ENCODE data around the gene SNRNP25.
"Not testable (repeated sequence)": the region's sequence is repeated elsewhere in the genome, so short reads cannot be mapped to it uniquely, and the experiment has no call there.

The SNRNP25 gene

DNA sequence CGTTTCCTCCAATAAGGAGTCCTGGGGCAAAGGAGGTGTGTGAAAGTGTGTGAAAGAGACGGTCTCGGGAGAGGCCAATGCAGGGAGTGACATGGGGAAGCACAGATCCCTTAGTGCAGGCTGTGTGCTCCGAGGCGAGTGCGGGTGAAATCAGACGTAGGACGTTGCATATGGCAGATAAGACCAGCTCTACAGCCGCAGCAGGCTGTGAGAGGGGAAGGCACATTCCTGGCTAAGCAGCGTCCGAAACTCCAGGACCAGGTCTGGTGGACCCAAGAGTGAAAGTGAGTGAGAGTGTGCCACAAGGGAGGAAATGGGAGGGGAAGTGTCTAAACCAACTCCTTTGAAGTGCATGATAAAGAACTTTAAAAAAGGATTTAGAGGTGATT is 11.6 kb upstream of the SNRNP25 start:
- no peak for DNase-seq (ENCODE audit: low spot score)

DNA sequence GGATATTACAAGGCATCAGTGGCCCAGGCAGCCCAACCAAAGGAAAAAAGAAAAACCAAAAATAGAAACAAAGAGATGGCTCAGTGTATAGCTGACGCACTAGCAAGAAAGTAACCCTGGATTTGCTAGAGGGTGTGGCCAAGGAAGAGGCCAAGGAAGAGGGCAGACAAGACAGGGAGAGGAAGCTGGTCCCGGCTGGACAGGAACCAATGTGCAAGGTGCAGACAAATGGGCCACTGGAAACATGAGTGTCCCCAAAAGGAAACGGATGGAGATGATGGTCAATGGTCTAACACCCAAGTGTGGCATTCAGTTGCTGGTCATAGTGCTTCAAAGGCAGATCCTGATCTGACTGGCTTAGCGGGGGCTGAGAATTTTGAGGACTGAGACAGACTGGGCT is 10.9 kb upstream of the SNRNP25 start:
- DNase-seq (ENCODE audit: low spot score) = no peak

DNA sequence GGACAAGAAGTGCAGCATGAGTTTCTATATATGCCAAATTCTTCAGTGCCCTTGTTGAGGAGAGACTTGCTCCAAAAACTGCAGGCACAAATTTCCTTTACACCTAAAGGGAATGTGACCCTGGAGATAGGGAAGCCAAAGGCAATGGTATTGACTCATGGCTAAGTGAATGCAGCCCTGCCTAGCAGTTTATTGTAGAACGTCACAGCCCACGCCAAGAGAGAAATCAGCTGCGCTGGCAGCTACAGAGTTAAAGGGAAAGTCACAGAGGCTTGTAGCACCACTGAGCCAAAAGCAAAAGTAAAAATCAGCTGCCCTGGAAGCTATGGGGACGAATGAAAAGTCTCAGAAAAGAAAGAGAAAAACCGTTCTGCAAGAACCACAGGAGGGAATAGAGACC is 10.3 kb upstream of the SNRNP25 start:
- no peak for DNase-seq (ENCODE audit: low spot score)

DNA sequence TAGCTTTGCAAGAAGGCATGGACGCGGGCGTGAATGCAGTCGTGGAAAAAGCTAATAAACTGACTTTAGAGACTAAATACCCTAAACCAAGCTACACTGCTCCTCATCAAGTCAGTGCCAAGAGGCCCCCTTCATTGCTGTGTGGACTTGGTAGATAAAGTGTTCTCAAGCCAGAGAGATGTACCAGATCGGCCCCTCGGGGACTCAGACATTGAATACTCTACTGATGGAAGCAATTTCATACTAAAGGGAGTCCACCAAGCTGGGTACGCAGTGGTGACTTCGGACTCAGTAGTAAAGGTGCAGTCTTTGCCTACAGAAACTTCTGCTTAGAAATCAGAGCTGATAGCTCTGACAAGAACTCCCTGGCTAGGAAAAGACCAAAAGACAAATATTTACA is 9.0 kb upstream of the SNRNP25 start:
- DNase-seq (ENCODE audit: low spot score) = no peak

DNA sequence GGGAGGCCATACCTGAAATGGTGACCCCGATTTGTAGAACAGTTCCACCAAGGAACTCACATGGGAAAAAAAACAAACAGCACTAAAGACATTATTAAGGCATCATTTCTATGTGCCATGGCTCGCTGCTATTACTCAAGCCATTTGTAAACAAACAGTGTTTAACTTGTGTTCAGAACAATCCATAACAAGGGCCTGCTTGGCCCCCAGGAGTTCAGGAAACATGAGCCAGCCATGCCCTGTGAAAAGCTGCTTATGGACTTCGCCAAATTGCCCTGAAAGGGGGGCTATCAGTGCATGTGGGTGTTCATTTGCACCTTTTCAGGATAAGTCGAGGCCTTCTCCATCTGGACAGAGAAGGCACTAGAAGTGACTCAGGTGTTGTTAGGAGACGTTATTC is 8.2 kb upstream of the SNRNP25 start:
- DNase-seq (ENCODE audit: low spot score) = no peak

DNA sequence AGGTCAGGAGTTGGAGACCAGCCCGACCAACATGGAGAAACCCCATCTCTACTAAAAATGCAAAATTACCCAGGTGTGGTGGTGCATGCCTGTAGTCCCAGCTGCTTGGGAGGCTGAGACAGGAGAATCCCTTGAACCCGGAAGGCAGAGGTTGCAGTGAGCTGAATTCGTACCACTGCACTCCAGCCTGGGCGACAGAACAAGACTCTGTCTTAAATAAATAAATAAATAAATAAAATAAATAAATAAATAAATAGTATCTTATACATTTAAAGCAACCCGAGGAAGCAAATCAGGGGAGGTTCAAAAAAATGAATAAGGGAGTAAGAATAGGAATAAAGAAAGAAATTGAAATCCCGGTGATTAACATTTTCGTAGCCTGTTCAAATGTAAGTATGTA is 7.1 kb upstream of the SNRNP25 start:
- DNase-seq (ENCODE audit: low spot score) = not testable (repeated sequence)

DNA sequence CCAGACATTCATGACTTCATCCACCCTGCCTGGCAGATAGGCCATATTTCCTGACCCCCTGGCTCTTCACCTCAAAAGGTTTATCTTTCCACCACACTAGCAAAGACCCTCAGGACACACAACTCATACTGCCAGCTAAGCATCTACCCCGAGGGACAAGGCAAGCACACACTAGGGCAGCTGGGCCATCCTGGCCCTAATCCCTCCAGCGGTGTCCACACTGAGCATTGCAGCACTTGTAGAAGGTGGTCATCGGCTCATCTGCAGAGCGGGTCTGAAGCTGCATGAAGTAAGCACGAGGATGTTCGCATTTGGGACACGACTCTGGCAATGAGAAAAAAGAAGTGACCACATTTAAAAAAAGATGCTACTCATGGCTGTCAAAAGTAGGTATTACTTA is 6.4 kb upstream of the SNRNP25 start:
- no peak for DNase-seq (ENCODE audit: low spot score)

DNA sequence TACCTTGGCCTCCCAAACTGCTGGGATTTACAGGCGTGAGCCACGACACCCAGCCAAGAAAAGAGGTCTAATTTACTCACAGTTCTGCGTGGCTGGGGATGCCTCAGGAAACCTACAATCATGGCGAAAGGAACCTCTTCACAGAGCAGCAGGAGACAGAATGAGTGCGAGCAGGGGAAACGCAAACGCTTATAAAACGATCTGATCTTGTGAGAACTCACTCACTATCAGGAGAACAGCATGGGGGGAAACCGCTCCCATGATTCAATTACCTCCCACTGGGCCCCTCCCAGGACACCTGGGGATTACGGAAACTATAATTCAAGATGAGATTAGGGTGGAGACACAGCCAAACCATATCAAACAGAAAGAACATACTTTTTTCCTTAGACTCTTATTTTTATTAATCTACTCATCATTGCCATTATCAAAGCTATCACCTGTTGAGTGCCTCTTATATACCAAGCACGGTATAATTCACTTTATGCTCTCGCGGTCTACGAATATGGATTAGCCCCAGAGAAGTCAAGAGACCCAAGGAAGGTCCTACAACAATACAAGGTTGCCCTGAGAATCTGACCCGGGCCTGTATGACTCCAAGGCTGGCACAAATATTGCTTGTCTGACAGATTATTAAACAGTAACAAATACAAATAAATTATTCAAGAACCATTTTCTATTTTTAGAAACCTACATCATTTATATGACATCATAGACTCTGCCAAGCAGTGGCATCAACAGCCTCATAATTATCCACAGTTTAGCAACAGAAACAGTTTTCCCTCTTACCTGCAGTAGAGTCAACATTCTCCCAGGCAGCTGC is 2.6 kb upstream of the SNRNP25 start:
- peak; percentile 25 for DNase-seq (ENCODE audit: low spot score)

DNA sequence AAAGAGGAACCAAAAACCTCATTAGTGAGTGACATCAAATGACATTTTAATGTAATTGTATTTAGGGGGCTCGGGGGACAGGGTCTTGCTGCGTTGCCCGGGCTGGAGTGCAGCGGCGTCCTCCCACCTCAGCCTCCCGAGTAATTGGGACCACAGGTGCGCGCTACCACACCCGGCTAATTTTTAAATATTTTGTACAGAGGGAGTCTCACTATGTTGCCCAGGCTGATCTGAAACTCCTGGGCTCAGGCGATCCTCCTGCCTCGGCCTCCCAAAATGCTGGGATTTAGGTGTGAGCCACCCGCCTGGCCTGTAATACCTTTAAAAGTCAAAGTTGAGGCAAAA is 581 bp downstream of the SNRNP25 start:
- no peak for DNase-seq (ENCODE audit: low spot score)

DNA sequence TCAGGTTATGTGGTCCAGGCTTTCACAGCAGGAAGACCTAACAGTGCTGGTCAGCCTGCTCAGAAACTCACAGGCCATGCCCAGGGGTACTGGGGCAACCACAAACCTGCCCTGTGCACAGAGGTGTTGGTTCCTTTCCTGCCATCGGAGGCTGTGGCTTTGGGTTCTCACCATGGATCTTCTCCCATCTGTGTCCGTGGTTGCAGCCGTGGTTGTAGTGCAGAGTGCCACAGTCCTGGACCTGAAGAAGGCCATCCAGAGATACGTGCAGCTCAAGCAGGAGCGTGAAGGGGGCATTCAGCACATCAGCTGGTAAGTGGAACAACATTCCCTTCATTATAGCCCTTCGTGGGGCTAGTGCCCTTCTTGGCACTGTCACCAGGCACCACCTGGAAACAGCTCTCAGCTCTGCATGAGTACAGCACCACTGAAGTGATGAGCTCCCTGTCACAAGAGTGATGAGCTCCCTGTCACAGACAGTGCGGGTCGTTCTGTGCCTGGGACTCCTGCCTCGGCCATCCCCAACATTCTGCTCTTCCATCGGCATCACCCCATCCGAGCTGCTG is 2.0 kb downstream of the SNRNP25 start:
- DNase-seq (ENCODE audit: low spot score) = no peak

DNA sequence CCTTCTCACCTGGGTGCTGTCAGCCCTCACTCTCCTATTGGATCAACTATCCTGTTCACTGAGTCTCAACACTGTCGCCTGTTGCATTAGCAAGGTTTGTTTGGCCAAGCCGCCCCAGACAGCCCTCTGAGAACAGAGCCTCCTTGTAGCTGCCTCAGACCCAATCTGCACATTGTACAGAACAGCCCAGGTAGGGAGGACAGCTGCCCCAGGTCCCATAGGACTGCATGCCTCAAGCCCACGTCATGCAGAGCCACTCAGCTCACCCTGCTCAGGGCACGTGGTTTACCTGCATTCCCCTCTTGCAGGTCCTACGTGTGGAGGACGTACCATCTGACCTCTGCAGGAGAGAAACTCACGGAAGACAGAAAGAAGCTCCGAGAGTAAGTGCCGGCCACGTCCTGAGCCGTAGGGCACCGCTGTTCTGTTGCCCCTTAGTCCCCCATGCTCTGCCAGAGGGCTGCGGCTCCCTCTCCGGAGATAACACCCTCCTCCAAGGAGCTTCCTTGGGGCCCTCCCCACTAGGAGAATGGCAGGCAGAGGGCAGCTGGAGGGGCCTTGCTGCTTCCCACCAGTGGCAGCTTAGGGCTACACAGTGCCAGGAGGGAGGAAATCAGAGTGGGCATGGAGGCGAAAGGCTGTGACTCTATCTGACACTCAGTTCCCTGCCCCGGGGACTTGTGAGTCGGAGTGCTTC is 2.8 kb downstream of the SNRNP25 start:
- no peak for DNase-seq (ENCODE audit: low spot score)

DNA sequence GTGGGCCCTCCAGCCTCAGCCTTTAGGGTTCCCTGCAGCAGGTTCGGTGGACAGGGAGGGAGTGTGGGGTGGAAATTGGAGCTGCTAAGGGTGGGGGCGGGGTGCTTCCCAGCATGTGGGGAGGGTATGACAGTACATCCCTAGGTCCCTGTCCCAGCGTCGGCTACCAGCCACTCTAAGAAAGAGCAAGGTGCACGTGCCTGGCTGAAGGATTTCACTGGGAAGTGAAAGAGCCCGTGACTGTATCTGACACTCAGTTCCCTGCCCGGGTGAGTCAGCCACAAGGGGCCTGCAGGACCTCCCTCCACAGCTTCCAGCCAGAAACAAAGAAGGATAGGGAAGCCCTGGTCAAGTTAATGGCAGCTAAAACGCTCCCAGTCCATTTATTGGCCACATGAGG is 4.1 kb downstream of the SNRNP25 start:
- no peak for DNase-seq (ENCODE audit: low spot score)

DNA sequence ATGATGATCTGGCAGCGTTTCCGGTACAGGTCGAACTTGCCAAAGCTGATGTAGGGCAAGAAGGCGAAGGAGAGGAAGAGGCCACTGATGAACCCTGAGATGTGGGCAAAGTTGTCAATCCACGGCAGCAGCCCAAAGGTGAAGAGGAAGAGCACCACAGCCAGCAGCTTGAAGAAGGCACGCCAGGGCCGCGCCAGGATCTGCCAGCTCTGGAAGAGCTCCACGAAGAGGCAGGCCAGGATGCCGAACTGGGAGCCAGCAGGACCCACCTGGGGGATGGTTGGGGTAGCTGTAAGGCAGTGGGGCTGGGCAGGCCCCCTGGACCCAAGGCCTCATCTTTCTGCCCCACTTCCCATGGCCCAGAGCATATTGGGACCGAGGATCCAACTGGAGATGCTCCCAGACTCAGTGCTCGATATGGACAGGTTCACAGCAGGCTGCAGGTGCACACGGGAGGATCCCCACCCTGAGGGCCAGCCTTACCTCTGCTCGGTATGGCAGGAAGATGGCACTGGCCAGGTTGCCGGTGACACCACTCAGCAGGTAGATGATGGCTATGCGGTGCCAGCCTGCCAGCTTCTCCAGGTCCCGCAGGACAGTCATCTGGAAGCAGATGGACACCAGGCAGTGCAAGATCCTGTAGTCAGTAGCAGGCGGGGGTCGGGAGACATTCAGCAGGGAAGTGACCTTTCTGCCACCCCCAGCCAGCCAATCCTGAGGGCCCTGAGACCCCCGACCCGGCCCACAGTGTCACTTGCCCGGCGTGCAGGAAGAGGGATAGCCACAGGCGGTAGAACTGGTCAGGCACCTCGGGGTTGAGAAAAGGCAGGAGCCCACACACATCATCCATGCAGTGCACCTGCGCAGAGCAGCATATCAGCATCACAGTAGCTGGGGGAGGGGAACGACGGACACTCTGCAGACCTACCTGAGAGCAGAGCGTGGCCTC is 5.1 kb downstream of the SNRNP25 start:
- no peak for DNase-seq (ENCODE audit: low spot score)

DNA sequence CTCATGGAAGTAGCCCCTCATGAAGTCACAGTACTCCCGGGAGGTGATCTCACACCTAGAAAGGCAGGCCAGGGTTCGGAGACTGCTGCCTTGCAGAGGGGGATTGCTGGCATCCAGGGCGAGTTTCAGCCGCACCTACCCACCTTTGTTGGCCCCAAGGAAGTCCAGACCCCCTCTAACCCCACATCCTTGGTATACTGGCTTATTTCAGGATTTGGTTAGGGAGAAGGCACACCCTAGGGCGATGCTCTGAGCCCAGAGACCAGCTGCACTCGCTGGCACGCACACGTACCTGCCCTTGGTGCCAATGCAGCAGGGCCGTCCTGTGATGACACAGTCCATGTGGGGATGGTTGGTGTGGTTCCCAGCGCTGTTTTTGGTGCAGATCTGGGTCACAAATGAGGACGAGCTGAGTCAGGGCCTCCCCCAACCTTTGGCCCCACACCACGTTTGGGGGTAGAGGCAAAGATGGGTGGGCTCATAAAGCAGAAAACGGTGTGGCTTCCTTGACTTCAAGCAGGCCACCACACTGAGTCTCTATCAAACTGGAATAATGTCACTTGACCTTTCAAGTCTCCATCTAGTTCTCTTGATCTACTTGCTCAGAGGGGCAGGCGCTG is 5.9 kb downstream of the SNRNP25 start:
- DNase-seq (ENCODE audit: low spot score) = no peak

DNA sequence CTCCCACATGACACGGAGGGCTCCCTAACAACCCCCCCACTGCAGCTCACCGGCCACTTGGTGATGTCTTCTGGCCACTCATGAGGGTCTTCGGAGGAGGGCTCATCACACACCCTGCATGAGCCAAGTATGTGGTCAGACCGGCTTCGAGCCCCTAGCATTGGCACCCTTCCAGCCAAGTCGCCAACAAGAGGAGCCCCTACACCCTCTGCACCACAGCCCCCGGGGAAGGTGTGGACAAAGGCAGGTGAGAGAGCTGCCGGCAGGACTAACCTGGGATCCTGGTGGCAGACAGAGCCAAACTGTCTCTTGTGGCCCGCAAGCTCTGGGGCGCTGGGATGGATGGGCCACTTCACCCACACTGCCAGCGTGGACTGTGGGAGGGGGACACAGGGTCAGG is 6.5 kb downstream of the SNRNP25 start:
- no peak for DNase-seq (ENCODE audit: low spot score)

DNA sequence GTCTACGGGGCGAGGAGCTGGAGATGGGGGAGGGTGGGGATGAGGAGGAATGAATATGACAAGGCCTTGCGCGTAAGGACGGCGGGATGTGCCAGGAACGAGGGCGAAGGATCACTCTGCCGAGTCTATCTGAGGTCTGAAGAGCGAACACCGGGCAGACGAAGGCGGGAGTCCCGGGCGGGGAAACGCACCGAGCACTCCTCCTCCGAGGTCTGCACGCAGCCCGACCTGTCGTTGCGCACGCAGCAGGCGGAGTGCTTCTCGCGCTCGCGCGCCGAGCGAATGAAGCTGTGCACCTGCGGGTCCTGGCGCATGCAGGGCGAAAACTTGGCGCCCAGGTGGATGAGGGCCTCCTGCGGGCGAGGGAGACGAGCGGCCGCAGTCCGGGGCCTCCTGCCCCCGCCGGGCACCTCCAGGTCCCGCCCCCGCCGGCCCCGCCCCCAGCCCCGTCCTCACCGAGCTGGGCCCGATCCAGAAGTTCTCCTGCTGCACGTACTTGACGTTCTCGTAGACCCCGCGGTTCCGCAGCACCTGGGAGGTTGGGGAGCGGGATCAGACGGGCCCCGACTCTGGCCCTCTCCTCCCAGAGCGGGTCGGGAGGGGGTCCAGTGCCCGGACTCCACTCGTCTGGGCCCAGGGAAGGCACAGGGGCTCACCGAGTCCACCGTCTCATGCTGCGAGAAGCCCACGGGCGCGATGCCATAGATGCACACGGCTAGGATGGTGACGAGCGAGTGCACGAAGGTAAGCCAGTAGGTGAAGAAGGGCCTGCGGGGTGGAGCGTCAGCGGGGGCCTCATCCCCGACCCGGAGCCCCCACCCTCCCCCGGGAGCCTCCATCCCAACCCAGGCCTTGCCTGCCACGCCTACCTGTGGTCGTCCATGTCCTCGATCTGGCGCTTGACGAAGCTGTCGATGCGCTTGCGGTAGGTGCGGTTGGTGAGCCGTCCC is 7.6 kb downstream of the SNRNP25 start:
- DNase-seq (ENCODE audit: low spot score) = no peak

DNA sequence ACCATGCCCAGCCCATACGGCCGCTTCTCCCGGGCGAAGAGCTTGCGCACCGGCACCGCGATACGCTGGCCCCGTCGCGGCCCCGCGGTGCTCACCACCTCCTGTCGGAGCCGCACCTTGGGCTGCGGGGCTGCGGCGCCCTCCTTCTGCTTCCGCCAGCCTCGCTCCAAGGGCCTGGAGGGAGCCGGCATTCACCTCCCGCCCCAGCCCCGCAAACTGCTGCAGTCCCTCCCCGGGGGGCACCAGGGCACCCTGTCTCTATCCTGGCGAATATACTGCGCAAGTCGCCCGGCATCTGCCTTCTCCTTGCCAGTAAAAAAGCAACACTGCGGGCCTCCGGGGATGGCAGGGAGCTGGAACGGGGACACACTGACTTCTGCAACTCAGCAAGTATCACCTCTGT is 8.3 kb downstream of the SNRNP25 start:
- no peak for DNase-seq (ENCODE audit: low spot score)

DNA sequence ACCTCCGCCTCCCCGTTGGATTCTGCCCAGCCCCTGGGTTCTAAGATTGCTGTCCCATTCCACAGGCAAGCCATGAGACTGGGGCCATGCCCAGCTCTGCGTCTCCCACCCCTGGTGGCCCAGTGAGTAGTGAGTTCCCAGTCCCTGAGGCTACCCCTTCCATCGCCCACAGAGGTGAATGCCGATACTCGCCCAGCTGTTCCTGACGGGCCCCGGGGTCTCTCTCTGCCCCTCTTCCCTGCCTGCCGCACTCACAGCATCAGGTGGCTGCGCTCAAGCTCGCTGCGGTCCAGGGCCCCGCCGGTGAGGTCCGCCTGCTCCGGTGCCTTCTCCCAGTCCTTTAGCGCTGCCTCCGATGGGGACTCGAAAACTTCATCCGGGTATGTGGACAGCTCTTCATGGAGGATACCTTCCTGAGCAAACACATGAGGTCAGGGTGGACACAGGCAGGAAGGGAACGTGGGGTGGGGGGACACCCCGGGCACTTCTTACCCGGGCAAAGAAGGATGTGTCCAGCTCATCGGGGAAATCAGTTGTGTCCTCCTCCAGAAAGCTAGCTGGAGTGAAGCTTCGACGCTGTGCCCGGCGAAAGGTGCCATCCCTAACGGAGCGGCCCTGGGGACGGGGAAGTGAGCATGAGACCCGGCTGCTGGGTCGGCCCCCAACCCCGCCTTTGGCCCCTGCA is 8.8 kb downstream of the SNRNP25 start:
- no peak for DNase-seq (ENCODE audit: low spot score)

DNA sequence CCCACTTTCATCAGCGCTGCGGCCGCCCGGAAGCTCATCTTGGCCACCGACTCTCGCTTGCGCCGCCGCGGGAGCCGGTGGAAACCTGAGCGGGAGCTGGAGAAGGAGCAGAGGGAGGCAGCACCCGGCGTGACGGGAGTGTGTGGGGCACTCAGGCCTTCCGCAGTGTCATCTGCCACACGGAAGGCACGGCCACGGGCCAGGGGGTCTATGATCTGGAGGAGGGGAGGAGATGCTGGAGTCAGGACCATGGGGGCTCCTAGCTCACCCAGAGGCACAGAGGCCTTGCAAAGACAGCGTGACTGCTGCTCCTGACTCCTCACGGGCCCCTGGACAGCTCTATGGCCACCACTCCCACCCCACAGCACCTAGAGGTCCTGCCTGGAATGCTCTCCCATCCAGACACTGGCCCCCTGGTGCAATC is 9.4 kb downstream of the SNRNP25 start:
- no peak for DNase-seq (ENCODE audit: low spot score)

DNA sequence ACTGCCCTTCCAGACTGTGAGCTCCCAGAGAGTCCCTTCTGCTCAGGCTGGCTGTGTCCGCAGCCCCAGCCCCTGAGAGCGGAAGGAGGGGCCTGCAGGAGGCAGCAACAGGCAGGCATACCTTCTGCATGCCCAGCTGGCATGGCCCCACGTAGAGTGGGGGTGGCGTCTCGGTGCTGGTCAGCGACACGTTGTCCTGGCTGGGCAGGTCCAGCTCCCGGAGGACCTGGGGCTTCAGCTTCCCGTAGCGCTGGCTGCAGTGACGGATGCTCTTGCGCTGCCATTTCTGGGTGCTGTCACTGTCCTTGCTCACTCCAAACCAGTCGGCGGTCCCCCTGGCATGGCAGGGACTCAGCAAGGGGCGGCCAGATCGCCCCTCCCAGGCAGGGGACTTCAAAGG is 9.8 kb downstream of the SNRNP25 start:
- no peak for DNase-seq (ENCODE audit: low spot score)

All from RKO (cell line).